ENCODE data around the gene ANKRD10.
A peak's percentile ranks its signal among the peaks of the same experiment; 100 is the strongest.

ANKRD10 gene

DNA sequence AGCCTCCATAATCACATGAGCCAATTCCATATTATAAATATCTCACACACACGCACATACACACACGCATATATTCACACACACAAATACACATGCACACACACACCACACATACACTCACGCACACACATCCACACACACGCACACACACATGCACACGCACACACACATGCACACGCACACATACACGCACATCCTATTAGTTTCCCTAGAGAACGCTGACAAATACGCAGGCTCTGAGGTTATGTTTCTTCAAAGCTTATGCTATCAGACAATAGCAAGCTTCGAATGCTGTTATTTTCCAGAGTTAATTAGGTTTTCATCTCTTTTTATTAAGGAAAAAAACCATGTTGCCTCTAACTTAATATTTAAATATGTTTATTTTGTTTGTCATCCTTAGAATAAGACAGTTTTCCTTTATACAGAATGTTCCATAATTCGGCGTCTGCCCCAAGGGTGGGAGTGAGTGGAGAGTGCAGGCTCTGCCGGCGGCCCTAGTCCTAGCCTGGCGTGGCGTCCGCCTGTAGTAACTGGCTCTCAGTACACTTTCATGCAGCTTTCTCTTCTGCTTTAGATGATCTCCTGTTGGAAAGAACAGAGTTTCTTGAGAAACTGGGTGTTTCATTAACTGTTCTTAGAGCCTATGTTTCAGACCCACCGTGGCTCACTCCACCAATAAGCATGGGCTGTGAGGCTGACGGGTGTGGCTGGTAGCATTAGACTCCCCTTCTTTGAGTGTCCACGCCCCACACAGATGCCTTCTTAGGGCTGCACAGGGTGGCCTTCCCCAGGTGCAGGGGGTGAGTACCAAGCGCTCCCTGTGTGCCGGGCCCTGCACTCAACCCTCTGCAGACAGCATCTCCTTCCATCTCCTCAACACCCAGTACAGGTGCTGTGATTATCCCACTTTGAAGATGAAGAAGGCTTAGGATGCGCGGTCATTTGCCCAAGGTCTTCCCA, 30.4 kb upstream of the ANKRD10 start:
- no peak for DNase-seq (ENCODE audit: low spot score)

DNA sequence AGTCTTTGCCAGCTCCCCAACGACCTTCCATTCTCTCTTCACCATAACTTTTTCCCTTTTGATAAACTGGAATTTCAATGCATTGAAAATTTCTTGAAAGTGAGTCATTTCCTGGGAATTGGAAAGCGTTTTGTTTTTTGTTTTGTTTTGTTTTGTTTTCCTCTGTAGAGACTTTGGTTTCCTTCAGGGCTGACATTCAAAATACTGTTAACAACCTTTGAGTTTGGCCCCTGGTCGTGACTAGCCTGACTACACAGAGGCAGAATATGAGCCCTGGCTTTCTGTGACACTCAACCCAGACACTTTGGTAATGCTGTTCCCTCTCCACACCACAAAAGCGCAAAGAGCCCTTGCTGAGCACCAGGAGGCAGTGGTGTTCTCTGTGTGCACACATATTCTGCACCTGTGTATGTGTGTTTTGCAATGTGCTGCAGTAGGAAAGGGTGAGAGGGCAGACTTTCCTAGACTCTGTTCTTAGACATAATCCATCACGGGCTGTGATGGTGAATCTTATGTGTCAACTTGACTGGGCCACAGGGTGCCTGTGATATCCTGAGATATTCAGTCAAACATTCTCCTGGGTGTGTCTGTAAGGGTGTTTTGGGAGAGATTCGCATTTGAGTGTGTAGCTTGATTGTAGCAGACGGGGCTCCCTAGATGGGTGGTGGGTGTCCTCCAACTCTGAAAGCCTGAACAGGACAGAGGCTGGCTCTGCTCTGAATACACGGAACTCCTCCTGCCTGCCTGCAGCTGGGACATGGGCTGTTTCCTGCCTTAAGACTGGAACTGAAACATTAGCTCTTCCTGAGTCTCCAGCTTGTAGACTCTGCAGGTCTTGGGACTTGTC, 29.5 kb upstream of the ANKRD10 start:
- DNase-seq (ENCODE audit: low spot score): peak; percentile 59

GRCh38 chr13:110942248-110942981, 27.5 kb upstream of the ANKRD10 start:
- DNase-seq (ENCODE audit: low spot score): peak; percentile 91

DNA sequence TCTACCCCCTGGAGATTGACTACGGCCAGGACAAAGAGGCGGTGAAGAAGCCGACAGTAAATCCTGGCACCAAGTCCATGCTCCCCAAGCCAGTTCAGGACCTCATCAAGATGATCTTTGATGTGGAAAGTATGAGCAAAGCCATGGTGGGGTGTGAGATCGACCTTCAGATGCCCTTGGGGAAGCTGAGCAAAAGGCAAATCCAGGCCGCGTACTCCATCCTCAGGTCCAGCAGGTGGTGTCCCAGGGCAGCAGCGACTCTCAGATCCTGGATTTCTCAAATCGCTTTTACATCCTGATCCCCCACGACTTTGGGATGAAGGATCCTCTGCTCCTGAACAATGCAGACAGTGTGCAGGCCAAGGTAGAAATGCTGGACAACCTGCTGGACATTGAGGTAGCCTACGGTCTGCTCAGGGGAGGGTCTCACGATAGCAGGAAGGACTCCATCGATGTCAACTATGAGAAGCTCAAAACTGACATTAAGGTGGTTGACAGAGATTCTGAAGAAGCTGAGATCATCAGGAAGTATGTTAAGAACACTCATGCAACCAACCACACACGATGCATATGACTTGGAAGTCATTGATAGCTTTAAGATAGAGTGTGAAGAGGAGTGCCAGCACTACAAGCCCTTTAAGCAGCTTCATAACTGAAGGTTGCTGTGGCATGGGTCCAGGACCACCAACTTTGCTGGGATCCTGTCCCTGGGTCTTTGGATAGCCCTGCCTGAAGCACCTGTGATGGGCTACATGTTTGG, 24.0 kb upstream of the ANKRD10 start:
- DNase-seq (ENCODE audit: low spot score): peak; percentile 60

- no peak for DNase-seq (ENCODE audit: low spot score)
Measured at GRCh38 chr13:110937511-110938285, 22.8 kb upstream of the ANKRD10 start.

- DNase-seq (ENCODE audit: low spot score): no peak
Measured at GRCh38 chr13:110936519-110936918, 21.6 kb upstream of the ANKRD10 start.

- DNase-seq (ENCODE audit: low spot score): no peak
Measured at GRCh38 chr13:110932588-110932987, 17.7 kb upstream of the ANKRD10 start.

DNA sequence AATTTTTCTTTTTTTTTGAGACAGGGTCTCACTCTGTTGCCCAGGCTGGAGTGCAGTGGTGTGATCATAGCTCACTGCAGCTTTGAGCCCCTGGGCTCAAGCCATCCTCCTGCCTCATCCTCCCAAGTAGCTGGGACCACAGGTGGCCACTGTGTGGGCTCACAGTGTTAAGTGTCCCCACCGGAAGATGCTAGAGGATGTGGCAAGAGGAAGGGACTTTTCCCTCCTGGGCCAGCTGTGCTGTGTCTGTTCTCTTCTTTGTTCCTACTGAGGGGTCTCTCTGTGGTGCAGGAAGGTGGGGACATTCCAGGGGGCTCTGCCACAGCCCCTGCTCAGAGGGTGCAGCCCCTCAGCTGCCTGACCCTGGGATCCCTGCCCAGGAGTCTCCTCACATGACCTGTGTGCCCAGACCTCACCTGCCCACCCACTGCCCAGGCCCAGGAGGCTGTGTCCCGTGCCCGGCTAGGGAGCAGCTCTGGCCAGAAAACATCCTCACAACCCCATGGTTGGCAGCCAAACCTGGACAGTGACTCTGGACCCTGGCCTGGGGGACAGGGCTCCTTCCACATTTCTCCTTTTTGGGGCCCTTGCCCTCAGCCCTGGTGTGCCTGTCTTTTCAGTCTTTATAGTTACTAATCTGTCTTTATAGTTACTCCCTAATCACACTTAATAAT, 14.4 kb upstream of the ANKRD10 start:
- no peak for DNase-seq (ENCODE audit: low spot score)

- no peak for DNase-seq (ENCODE audit: low spot score)
Measured at GRCh38 chr13:110925023-110925612, 10.2 kb upstream of the ANKRD10 start.

DNA sequence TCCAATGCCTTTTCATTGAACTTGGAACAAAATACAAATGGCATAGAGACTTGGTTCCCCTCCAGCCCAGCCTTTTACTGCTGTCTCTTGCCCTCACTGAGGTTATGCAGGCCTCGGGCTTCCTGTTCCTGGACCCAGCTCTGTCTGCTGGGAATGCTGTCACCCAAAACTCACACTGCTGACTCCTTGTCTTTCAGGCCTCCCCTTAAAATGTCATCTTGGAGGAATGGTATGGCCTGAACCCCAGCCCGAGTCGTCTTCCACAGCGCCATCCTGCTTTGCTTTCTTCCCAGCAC, 9.7 kb upstream of the ANKRD10 start:
- no peak for DNase-seq (ENCODE audit: low spot score)

- no peak for DNase-seq (ENCODE audit: low spot score)
Measured at GRCh38 chr13:110923777-110924638, 9.1 kb upstream of the ANKRD10 start.

GRCh38 chr13:110923086-110923485, 8.2 kb upstream of the ANKRD10 start:
- DNase-seq (ENCODE audit: low spot score): no peak

- DNase-seq (ENCODE audit: low spot score): no peak
Measured at GRCh38 chr13:110922506-110922905, 7.6 kb upstream of the ANKRD10 start.

DNA sequence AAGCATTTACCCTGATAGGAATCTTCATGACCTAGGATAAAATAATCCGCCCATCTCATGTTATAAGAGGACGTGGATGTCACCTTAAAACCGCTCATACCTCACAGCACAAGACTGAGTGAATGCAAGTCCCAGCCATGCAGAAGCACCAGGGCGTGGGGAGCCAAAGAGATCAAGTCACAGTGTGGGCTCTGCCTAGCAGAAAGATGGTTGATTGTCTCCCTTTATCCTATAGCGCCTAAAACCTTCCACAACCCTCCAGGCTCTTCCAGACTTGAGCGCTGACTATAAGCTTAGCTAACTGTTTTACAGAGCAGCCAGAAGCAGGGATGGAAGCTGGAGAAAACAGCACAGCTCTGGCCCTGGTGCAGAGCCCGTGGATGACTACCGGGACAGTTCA, 6.8 kb upstream of the ANKRD10 start:
- no peak for DNase-seq (ENCODE audit: low spot score)

DNA sequence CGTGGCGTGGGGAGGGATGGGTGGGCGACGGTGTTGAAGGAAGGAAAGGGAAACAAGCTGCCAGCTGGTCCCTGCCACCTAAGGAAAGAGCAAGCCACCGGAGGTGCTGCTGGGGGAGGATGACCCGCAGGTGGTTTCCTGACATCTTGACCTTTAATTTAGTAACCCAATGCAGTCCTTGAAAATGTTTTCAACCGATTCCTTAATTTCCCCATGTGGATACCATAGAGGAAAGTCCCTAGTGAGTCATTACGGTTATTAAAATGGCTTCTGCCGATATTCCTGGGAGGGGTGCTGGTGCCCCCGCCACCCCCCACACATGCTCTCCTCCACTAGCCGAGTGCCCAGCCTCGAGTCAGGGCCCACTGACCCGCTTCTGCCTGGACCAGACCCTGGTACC, 6.3 kb upstream of the ANKRD10 start:
- DNase-seq (ENCODE audit: low spot score): peak; percentile 18

GRCh38 chr13:110920038-110920437, 5.2 kb upstream of the ANKRD10 start:
- peak; percentile 63 for DNase-seq (ENCODE audit: low spot score)

- peak; percentile 73 for DNase-seq (ENCODE audit: low spot score)
Measured at GRCh38 chr13:110916301-110917142, 1.7 kb upstream of the ANKRD10 start.

DNA sequence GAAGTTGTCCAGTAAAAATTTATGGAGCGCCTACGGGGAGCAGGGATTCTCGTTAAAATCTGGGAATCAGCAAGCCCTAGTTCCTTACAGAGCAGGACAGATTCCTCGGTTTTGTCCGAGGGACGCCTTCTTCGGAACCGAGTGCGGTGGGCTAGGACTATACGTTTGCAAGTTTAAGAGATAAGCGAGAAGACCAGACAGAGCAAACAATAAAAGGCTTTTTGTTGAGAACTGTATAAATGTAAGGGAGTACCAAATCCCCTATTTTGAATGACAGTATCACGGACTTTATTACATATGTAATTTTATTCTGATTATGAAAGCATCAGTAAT, 971 bp upstream of the ANKRD10 start:
- no peak for DNase-seq (ENCODE audit: low spot score)

Data from kidney tubule cell (primary cell).